Loucy (cell line): ENCODE data around the gene ARHGEF25.
"Not testable (repeated sequence)": the region's sequence is repeated elsewhere in the genome, so short reads cannot be mapped to it uniquely, and the experiment has no call there.

Experiments used
- H2AFZ ChIP-seq: fragments of 200-600 bp; sonication (generic); 2 replicates; pipeline ENCODE4 v1.6.0; 2016; ENCODE audit warnings: antibody characterized with exemption, mild to moderate bottlenecking, low read length, moderate library complexity
- H3F3A ChIP-seq: fragments of 200-600 bp; 2 replicates; pipeline ENCODE4 v1.6.0; 2016; ENCODE audit warnings: antibody characterized with exemption, low read depth, mild to moderate bottlenecking
- H3K27me3 ChIP-seq: fragments of 200-600 bp; sonication (generic); 2 replicates; pipeline ENCODE4 v1.6.1; 2014; ENCODE audit warnings: low read length, mild to moderate bottlenecking; ENCODE audit not compliant: insufficient read depth, poor library complexity, severe bottlenecking
- H3K36me3 ChIP-seq: fragments of 200-600 bp; sonication (generic); 2 replicates; pipeline ENCODE4 v1.6.1; 2016; ENCODE audit warnings: low read length; ENCODE audit not compliant: insufficient read depth
- H3K4me1 ChIP-seq: fragments of 200-600 bp; sonication (generic); 2 replicates; pipeline ENCODE4 v1.5.1; 2014; ENCODE audit warnings: low read length, mild to moderate bottlenecking; ENCODE audit not compliant: insufficient read depth, poor library complexity, severe bottlenecking
- H3K4me2 ChIP-seq: fragments of 200-600 bp; sonication (generic); 2 replicates; pipeline ENCODE4 v1.6.0; 2014; ENCODE audit warnings: antibody characterized with exemption, low read length, low read depth, mild to moderate bottlenecking; ENCODE audit not compliant: poor library complexity, severe bottlenecking
- H3K4me3 ChIP-seq: fragments of 200-600 bp; sonication (generic); 2 replicates; pipeline ENCODE4 v1.5.1; 2014; ENCODE audit warnings: low read length, mild to moderate bottlenecking, mixed read lengths; ENCODE audit not compliant: poor library complexity, severe bottlenecking
- H3K79me2 ChIP-seq: fragments of 200-600 bp; sonication (generic); 2 replicates; pipeline ENCODE4 v1.6.1; 2014; ENCODE audit warnings: low read length; ENCODE audit not compliant: insufficient read depth
- H3K9ac ChIP-seq: fragments of 200-600 bp; sonication (generic); 2 replicates; pipeline ENCODE4 v1.6.0; 2014; ENCODE audit warnings: mild to moderate bottlenecking, low read depth, low read length, moderate library complexity; ENCODE audit not compliant: poor library complexity, severe bottlenecking
- H3K9me2 ChIP-seq: fragments of 200-600 bp; sonication (generic); replicated peaks from 2 replicates; pipeline ENCODE4 v1.6.1; 2016; ENCODE audit warnings: low read depth, low read length, mixed read lengths
- H3K9me3 ChIP-seq: fragments of 200-600 bp; sonication (generic); 2 replicates; pipeline ENCODE4 v1.6.1; 2014; ENCODE audit warnings: mild to moderate bottlenecking, antibody characterized with exemption, low read length, low read depth; ENCODE audit not compliant: insufficient read depth
- H4K20me1 ChIP-seq: fragments of 200-600 bp; sonication (generic); 2 replicates; pipeline ENCODE4 v1.6.0; 2014; ENCODE audit warnings: antibody characterized with exemption, low read length, mild to moderate bottlenecking; ENCODE audit not compliant: insufficient read depth, poor library complexity, severe bottlenecking
- CTCF ChIP-seq: fragments of 200-600 bp; sonication (generic); conservative IDR thresholded peaks from 2 replicates; pipeline ENCODE4 v1.5.1; 2014; ENCODE audit warnings: mild to moderate bottlenecking, antibody characterized with exemption, low read length
- EZH2phosphoT487 ChIP-seq: fragments of 200-600 bp; IDR thresholded peaks from 2 replicates; pipeline ENCODE4 v1.6.1; 2018; ENCODE audit warnings: antibody characterized with exemption, mild to moderate bottlenecking, moderate library complexity, borderline replicate concordance

Gene ARHGEF25

GRCh38 chr12:57617942-57618341 lies 6.7 kb downstream of the ARHGEF25 start:
- Histone ChIP-seq H3K9me3 (no peaks in the 10 kb centered on the region), H3K27me3 (no peaks in the 10 kb centered on the region), H3F3A (no peaks in the 10 kb centered on the region), H4K20me1 (no peaks in the 10 kb centered on the region), H3K79me2 (no peaks in the 10 kb centered on the region), H2AFZ (no peak overlapping the region), H3K9ac (no peak overlapping the region), H3K4me1 (peaks cover 15% of the 10 kb centered on the region), H3K4me3 (no peak overlapping the region), H3K4me2 (no peak overlapping the region), H3K9me2 (no peaks in the 10 kb centered on the region), H3K36me3 (no peaks in the 10 kb centered on the region)
- TF ChIP-seq EZH2phosphoT487 (no peak), CTCF (no peak)

- H3K4me2 ChIP-seq, H3F3A ChIP-seq, H3K79me2 ChIP-seq, H3K9me2 ChIP-seq, H2AFZ ChIP-seq, H3K4me3 ChIP-seq, H3K9ac ChIP-seq, H4K20me1 ChIP-seq, H3K36me3 ChIP-seq, H3K27me3 ChIP-seq, H3K9me3 ChIP-seq: not testable (repeated sequence)
- peaks cover 15% of the 10 kb centered on the region for H3K4me1 ChIP-seq
Measured at GRCh38 chr12:57618431-57618830, 7.2 kb downstream of the ARHGEF25 start.

- peaks cover 11% of the 10 kb centered on the region for H3K4me1 ChIP-seq
- H3K27me3 ChIP-seq = no peaks in the 10 kb centered on the region
- no peaks in the 10 kb centered on the region for H3F3A ChIP-seq
- no peaks in the 10 kb centered on the region for H3K9me2 ChIP-seq
- no peak overlapping the region for H3K4me3 ChIP-seq
- no peak overlapping the region for H3K9ac ChIP-seq
- H2AFZ ChIP-seq = no peak overlapping the region
- no peaks in the 10 kb centered on the region for H3K36me3 ChIP-seq
- no peaks in the 10 kb centered on the region for H3K9me3 ChIP-seq
- no peaks in the 10 kb centered on the region for H3K79me2 ChIP-seq
- TF ChIP-seq EZH2phosphoT487 (no peak), CTCF (no peak)
- no peaks in the 10 kb centered on the region for H4K20me1 ChIP-seq
- no peak overlapping the region for H3K4me2 ChIP-seq
Measured at GRCh38 chr12:57618966-57619433, 7.8 kb downstream of the ARHGEF25 start.

GRCh38 chr12:57619434-57620244 lies 8.4 kb downstream of the ARHGEF25 start:
- Histone ChIP-seq H3K4me1 (peaks cover 5% of the 10 kb centered on the region), H4K20me1 (no peaks in the 10 kb centered on the region), H3K9ac (no peak overlapping the region), H2AFZ (no peak overlapping the region), H3K9me3 (no peaks in the 10 kb centered on the region), H3K9me2 (no peaks in the 10 kb centered on the region), H3K4me2 (no peak overlapping the region), H3K4me3 (no peak overlapping the region), H3F3A (no peaks in the 10 kb centered on the region), H3K27me3 (no peaks in the 10 kb centered on the region), H3K79me2 (no peaks in the 10 kb centered on the region), H3K36me3 (no peaks in the 10 kb centered on the region)
- TF ChIP-seq EZH2phosphoT487 (no peak), CTCF (no peak)
